Cardiac muscle cell (in vitro differentiated cells and primary cell): ENCODE measurements around the gene FNDC5. TPM values are rescaled to one million over a fixed set of nuclear protein-coding genes. Genes with fewer than 3 reads are reported as not detected.

ENCODE experiments used
- DNase-seq, 2 donors: peaks; one replicate each; pipeline versions ENCODE4 v3.0.0 to v3.0.0-alpha.2; 2010 to 2017; ENCODE audit warnings: low read depth in 1 of 2, low spot score in 1 of 2
- H3K27ac ChIP-seq: fragments of 200-600 bp; sonication (generic); 2 replicates; pipeline ENCODE4 v1.5.1; 2016
- H3K27me3 ChIP-seq: fragments of 200-600 bp; sonication (generic); 2 replicates; pipeline ENCODE4 v1.6.0; 2016; ENCODE audit warnings: control low read depth
- H3K36me3 ChIP-seq: fragments of 200-600 bp; sonication (generic); 2 replicates; pipeline ENCODE4 v1.5.1; 2016; ENCODE audit warnings: control low read depth
- H3K4me1 ChIP-seq: fragments of 200-600 bp; sonication (generic); 2 replicates; pipeline ENCODE4 v1.8.1; 2017; ENCODE audit warnings: low read depth, mild to moderate bottlenecking, mixed run types
- H3K4me3 ChIP-seq: fragments of 200-600 bp; sonication (generic); 2 replicates; pipeline ENCODE4 v1.5.1; 2016; ENCODE audit warnings: mild to moderate bottlenecking
- H3K9me3 ChIP-seq: fragments of 200-600 bp; sonication (generic); 2 replicates; pipeline ENCODE4 v1.5.1; 2017; ENCODE audit warnings: low read depth, mild to moderate bottlenecking, control low read depth
- polyA plus RNA-seq: library from polyadenylated mRNA; unstranded; fragments of >200 nt; fragmentation: Nextera tagmentation; extraction: Ambion mirVana; gene quantifications from 2 replicates; pipeline ENCODE4 v1.2.1, GENCODE V29; 2016
- total RNA-seq: library from RNA; depleted of rRNA; stranded (reverse); fragments of >200 nt; gene quantifications from 2 replicates; pipeline ENCODE4 v1.2.3, GENCODE V29; 2016
- TF ChIP-seq, protein P1 (sequence below): IDR thresholded peaks from 2 replicates; pipeline ENCODE4 v1.5.1; 2012; ENCODE audit warnings: low read depth, mild to moderate bottlenecking, low read length

FNDC5 gene
- total and polyA plus RNA-seq, 2 experiments from 2014 or later, result 34.2 to 37.4 TPM

DNA sequence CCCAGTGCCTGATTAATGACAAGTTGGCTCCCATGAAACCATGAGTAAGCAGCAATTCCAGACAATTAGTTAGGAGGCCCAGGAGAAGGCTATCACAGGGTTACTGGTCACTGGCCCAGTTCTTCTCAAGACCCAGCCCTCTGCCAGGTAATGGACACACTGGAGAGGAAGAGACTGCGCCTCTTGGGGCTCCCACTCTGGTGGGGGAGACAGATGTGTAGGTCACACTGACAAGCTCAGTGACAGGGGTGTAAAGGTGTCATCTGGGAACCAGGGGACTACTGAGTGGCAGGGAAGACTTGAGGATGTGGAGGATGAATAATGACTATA, 20.5 kb upstream of the FNDC5 start:
- Histone ChIP-seq H3K36me3 (no peaks in the 10 kb centered on the region), H3K4me1 (no peaks in the 10 kb centered on the region), H3K9me3 (no peaks in the 10 kb centered on the region), H3K4me3 (no peak overlapping the region), H3K27ac (no peak overlapping the region), H3K27me3 (peaks cover 60% of the 10 kb centered on the region)
- DNase-seq, result no peak
- TF ChIP-seq, protein P1, sequence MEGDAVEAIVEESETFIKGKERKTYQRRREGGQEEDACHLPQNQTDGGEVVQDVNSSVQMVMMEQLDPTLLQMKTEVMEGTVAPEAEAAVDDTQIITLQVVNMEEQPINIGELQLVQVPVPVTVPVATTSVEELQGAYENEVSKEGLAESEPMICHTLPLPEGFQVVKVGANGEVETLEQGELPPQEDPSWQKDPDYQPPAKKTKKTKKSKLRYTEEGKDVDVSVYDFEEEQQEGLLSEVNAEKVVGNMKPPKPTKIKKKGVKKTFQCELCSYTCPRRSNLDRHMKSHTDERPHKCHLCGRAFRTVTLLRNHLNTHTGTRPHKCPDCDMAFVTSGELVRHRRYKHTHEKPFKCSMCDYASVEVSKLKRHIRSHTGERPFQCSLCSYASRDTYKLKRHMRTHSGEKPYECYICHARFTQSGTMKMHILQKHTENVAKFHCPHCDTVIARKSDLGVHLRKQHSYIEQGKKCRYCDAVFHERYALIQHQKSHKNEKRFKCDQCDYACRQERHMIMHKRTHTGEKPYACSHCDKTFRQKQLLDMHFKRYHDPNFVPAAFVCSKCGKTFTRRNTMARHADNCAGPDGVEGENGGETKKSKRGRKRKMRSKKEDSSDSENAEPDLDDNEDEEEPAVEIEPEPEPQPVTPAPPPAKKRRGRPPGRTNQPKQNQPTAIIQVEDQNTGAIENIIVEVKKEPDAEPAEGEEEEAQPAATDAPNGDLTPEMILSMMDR, result no peak

DNA sequence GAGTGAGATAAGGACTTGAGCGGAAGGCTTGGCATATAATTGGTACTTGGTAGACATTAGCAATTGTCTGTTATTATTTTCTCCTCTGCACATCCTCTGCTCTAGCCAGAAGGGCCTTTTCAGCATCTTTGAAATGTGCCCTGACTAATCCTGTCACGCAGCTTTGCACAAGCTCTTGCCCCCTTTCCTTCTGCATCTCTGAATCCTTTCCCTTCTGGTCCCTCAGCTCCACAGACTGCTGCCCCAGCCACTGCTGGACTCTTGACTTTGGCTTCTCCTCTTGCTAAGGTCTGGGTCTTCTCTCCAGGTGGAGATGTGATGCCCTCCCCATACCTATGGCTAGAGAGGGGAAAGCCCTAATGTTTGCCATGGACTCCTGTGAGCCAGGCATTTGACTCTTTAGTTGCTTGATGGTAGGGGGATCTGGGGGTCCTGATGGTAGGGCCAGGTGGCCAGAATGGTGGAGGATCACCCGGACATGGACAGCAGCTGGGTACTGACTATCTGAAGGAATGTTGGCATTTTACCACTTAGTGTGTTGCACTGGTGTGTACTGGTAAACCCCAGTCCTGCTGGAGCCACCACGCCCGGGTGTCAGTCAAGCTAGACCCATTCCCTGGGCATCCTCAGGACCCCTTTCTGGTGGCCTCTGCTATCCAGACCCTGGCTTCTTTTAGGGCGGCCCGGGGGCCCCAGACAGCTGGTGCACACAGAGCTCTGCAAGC, 20.0 kb upstream of the FNDC5 start:
- TF ChIP-seq, protein P1, result no peak
- H3K4me1 ChIP-seq, result no peaks in the 10 kb centered on the region
- H3K27me3 ChIP-seq, result peaks cover 65% of the 10 kb centered on the region

DNA sequence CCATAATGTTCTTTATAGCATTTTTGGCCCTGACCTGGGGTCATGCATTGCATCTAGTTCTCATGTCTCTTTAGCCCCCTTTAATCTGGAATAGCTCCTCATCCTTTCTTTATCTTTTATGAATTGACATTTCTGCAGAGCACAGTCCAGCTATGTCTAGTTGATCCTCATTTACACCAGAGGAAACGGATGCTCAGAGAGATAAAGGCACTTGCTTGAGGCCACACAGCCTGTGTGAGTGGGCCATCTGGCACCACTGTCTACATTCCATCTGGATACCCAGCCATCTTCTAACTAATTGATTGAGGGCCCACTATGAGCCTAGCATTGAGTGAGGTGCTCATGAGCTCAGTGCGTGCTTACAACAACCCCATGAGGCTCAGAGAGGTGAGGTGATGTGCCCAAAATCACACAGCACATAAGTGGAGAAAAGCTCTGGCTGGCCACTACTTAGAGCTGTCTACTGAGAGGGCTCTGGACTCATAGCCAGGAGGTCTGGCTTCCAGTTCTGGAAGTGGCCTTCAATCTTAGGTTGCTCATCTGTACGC, 19.1 kb upstream of the FNDC5 start:
- TF ChIP-seq, protein P1, result no peak
- H3K4me3 ChIP-seq, result no peak overlapping the region
- no peaks in the 10 kb centered on the region for H3K4me1 ChIP-seq
- H3K27ac ChIP-seq, result no peak overlapping the region
- peaks cover 74% of the 10 kb centered on the region for H3K27me3 ChIP-seq
- H3K36me3 ChIP-seq, result no peaks in the 10 kb centered on the region
- H3K9me3 ChIP-seq, result no peaks in the 10 kb centered on the region
- DNase-seq, result no peak

More for the DNA sequence above, 20.0 kb upstream of the FNDC5 start:
- no peak overlapping the region for H3K4me3 ChIP-seq
- H3K9me3 ChIP-seq, result no peaks in the 10 kb centered on the region
- no peaks in the 10 kb centered on the region for H3K36me3 ChIP-seq
- H3K27ac ChIP-seq, result no peak overlapping the region
- no peak for DNase-seq

DNA sequence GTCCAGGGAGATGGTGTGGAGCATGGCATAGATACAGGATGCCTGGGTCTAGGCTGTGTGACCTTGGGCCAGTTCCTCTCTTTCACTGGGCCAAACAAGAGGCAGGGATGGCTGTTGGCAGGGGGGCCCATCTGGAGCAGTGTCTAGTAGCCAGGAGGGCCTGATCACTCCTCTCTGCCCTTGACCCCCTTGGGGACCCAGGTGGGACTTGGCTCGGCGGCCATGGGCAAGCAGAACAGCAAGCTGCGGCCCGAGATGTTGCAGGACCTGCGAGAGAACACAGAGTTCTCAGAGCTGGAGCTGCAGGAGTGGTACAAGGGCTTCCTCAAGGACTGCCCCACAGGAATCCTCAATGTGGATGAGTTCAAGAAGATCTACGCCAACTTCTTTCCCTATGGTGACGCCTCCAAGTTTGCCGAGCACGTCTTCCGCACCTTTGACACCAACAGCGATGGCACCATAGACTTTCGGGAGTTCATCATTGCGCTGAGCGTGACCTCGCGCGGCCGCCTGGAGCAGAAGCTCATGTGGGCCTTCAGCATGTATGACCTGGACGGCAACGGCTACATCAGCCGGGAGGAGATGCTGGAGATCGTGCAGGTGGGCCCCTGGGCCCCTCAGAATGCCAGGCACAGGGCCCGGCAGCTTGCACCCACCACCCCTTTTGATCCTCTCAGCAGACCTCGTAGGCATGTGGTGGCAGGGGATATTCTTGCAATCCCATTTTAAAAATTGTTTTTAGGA, 18.1 kb upstream of the FNDC5 start:
- peaks cover 84% of the 10 kb centered on the region for H3K27me3 ChIP-seq
- H3K4me3 ChIP-seq, result no peak overlapping the region
- TF ChIP-seq, protein P1, result no peak
- H3K4me1 ChIP-seq, result no peaks in the 10 kb centered on the region
- H3K36me3 ChIP-seq, result no peaks in the 10 kb centered on the region
- no peak for DNase-seq
- no peaks in the 10 kb centered on the region for H3K9me3 ChIP-seq
- no peak overlapping the region for H3K27ac ChIP-seq

DNA sequence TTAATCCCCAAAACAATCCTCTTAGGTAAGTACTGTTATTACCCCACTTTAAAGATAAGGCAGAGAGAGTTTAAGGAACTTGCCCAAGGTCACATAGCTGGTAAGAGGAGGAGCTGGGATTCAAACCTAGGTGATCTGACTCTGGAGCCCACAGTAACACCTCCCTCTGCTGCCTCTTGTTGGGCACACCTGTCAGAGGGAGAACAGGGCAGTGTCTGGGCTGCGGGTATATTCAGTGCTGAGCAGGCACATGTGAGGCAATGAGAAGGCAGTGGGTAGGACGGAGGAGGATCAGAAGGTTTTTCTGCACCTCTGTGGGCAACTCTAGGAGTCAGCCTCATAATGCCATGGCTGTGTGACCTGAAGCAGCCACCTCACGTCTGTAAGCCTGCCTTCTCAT, 17.4 kb upstream of the FNDC5 start:
- peaks cover 80% of the 10 kb centered on the region for H3K27me3 ChIP-seq
- H3K27ac ChIP-seq, result no peak overlapping the region
- no peaks in the 10 kb centered on the region for H3K36me3 ChIP-seq
- DNase-seq, result no peak
- no peak overlapping the region for H3K4me3 ChIP-seq
- TF ChIP-seq, protein P1, result no peak
- no peaks in the 10 kb centered on the region for H3K4me1 ChIP-seq
- H3K9me3 ChIP-seq, result no peaks in the 10 kb centered on the region
